Measurements from ENCODE around the gene DGKI. TPM values are rescaled to one million over a fixed set of nuclear protein-coding genes. Genes with fewer than 3 reads are reported as not detected.

DGKI gene
- total RNA-seq, 1 experiment from 2014 or later: not detected

DNA sequence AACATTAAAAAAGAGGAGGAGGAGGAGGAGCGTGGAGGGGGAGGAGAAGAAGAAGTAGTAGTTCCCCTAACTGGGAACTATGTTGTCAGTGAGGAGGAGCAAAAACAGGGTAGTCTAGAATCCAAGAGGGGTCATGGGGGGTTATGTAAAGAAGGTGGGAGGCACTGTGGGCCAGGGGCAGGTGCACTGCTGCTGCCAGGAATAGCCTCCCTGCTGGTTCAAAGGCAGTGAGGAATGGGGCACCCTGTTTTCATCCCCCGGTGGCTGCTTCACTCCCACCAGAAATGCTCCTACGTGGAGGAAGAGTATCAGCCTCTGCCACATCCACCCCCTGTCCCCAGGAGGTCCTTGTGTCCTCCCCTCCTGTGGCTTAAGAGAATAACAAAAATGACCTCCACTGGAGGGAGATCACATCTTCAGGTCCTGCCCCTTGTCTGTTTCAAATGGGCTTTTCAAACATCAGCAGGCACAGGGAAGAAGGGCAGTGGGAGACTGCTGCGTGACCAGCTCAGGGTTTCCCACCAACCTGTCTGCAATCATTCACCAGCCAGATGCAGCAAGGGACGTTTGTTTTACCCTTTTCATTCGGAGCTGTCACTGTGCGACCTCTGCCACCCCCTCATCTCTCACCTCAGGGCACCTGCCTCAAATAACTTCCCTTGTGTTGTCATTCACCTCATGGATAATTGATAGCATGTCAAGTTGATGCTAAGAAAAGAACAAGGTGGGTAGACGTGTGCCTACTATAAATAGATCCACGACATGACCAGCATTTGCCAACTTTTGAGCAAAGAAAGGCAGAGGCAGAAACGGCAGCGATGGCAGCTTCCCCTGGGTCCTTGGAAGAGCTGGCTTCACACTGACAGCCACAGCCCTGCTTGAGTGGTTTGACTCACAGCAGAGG is 92.6 kb downstream of the DGKI start:
- Histone ChIP-seq H3K27ac (ENCODE audit: low read length) (no peak overlapping the region), H3K27me3 (ENCODE audit: control insufficient read depth, insufficient read depth, low read length) (no peaks in the 10 kb centered on the region), H3K9me3 (ENCODE audit: control insufficient read depth, insufficient read depth, low read depth, low read length) (no peaks in the 10 kb centered on the region), H3K4me1 (ENCODE audit: control insufficient read depth, insufficient read depth, low read length) (no peaks in the 10 kb centered on the region), H3K36me3 (ENCODE audit: control insufficient read depth, insufficient read depth, low read length) (no peaks in the 10 kb centered on the region), H3K4me3 (ENCODE audit: low read depth in 2 of 2, low read length in 2 of 2) (no peak overlapping the region)
- intact Hi-C loops (cut with micrococcal nuclease; ENCODE audit: unreplicated experiment) (no loop called here), in situ Hi-C loops (cut with HindIII; ENCODE audit: low pct_unique_long_range_greater_than_20kb, low sequenced_read_pairs) (no loop called here)
- ChIA-PET POLR2A (no interaction called here), CTCF (no interaction called here)
- DNase-seq (ENCODE audit: low read depth, low spot score) (no peak), ATAC-seq (no peak)
- TF ChIP-seq, protein P1, sequence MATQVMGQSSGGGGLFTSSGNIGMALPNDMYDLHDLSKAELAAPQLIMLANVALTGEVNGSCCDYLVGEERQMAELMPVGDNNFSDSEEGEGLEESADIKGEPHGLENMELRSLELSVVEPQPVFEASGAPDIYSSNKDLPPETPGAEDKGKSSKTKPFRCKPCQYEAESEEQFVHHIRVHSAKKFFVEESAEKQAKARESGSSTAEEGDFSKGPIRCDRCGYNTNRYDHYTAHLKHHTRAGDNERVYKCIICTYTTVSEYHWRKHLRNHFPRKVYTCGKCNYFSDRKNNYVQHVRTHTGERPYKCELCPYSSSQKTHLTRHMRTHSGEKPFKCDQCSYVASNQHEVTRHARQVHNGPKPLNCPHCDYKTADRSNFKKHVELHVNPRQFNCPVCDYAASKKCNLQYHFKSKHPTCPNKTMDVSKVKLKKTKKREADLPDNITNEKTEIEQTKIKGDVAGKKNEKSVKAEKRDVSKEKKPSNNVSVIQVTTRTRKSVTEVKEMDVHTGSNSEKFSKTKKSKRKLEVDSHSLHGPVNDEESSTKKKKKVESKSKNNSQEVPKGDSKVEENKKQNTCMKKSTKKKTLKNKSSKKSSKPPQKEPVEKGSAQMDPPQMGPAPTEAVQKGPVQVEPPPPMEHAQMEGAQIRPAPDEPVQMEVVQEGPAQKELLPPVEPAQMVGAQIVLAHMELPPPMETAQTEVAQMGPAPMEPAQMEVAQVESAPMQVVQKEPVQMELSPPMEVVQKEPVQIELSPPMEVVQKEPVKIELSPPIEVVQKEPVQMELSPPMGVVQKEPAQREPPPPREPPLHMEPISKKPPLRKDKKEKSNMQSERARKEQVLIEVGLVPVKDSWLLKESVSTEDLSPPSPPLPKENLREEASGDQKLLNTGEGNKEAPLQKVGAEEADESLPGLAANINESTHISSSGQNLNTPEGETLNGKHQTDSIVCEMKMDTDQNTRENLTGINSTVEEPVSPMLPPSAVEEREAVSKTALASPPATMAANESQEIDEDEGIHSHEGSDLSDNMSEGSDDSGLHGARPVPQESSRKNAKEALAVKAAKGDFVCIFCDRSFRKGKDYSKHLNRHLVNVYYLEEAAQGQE (IDR thresholded peaks at IDR 0.05; ENCODE audit: insufficient read depth in 1 of 2, low read depth in 2 of 2, low read length in 1 of 2): no peak
- TF ChIP-seq SIN3A (IDR thresholded peaks at IDR 0.05; ENCODE audit: borderline replicate concordance, insufficient read depth, low read depth, low read length) (no peak), TCF7L2 (IDR thresholded peaks at IDR 0.05; ENCODE audit: low read depth, low read length) (no peak), POLR2AphosphoS5 (IDR thresholded peaks at IDR 0.05; ENCODE audit: low read depth, low read length) (no peak)
- TF ChIP-seq, protein P2, sequence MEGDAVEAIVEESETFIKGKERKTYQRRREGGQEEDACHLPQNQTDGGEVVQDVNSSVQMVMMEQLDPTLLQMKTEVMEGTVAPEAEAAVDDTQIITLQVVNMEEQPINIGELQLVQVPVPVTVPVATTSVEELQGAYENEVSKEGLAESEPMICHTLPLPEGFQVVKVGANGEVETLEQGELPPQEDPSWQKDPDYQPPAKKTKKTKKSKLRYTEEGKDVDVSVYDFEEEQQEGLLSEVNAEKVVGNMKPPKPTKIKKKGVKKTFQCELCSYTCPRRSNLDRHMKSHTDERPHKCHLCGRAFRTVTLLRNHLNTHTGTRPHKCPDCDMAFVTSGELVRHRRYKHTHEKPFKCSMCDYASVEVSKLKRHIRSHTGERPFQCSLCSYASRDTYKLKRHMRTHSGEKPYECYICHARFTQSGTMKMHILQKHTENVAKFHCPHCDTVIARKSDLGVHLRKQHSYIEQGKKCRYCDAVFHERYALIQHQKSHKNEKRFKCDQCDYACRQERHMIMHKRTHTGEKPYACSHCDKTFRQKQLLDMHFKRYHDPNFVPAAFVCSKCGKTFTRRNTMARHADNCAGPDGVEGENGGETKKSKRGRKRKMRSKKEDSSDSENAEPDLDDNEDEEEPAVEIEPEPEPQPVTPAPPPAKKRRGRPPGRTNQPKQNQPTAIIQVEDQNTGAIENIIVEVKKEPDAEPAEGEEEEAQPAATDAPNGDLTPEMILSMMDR (IDR thresholded peaks at IDR 0.05): no peak
- no TSS peak for BruUV-seq (replicated peaks)

DNA sequence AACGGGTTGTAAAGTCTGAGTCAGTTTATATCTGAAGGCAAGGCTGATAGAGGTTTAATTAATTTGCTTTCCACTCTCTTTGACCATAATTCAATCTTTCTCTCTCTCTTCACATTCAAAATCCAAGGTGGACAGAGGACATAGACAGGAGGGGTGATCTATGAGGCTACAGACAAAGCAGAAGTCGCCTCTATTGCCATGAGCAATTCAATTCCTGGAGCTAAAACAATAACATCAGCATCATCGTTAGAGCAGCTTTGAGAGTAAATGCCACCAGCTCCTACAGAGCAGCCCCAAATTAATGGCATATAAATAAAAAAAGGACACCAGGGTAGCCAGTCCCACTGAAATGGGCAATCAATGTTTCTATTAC is 93.2 kb downstream of the DGKI start:
- ChIA-PET CTCF (no interaction called here), POLR2A (no interaction called here)
- no peaks in the 10 kb centered on the region for H3K9me3 ChIP-seq (ENCODE audit: control insufficient read depth, insufficient read depth, low read depth, low read length)
- TF ChIP-seq, protein P1 (IDR thresholded peaks at IDR 0.05; ENCODE audit: insufficient read depth in 1 of 2, low read depth in 2 of 2, low read length in 1 of 2): no peak
- TF ChIP-seq TCF7L2 (IDR thresholded peaks at IDR 0.05; ENCODE audit: low read depth, low read length) (no peak), SIN3A (IDR thresholded peaks at IDR 0.05; ENCODE audit: borderline replicate concordance, insufficient read depth, low read depth, low read length) (no peak), POLR2AphosphoS5 (IDR thresholded peaks at IDR 0.05; ENCODE audit: low read depth, low read length) (no peak)
- TF ChIP-seq, protein P2 (IDR thresholded peaks at IDR 0.05): no peak
- DNase-seq (ENCODE audit: low read depth, low spot score): no peak
- no peak for ATAC-seq
- no TSS peak for BruUV-seq (replicated peaks)
- H3K4me3 ChIP-seq (ENCODE audit: low read depth in 2 of 2, low read length in 2 of 2): no peak overlapping the region
- no peaks in the 10 kb centered on the region for H3K4me1 ChIP-seq (ENCODE audit: control insufficient read depth, insufficient read depth, low read length)
- in situ Hi-C loops (cut with HindIII; ENCODE audit: low pct_unique_long_range_greater_than_20kb, low sequenced_read_pairs) (no loop called here), intact Hi-C loops (cut with micrococcal nuclease; ENCODE audit: unreplicated experiment) (no loop called here)
- H3K27me3 ChIP-seq (ENCODE audit: control insufficient read depth, insufficient read depth, low read length): no peaks in the 10 kb centered on the region
- H3K36me3 ChIP-seq (ENCODE audit: control insufficient read depth, insufficient read depth, low read length): no peaks in the 10 kb centered on the region
- no peak overlapping the region for H3K27ac ChIP-seq (ENCODE audit: low read length)
